Motor neuron (in vitro differentiated cells): Measurements from ENCODE around the gene POLN. TPM values are rescaled to one million over a fixed set of nuclear protein-coding genes. Genes with fewer than 3 reads are reported as not detected.

Experiments used
- ATAC-seq, 8 experiments: fragments of 200-7000 bp; cut with Tn5 transposase; replicated peaks in 6 of 8; 2 replicates each; pipeline ENCODE4 v1.8.0; 2021; ENCODE audit warnings: mild to moderate bottlenecking in 8 of 8, moderate library complexity in 8 of 8
- H3K27ac ChIP-seq, 2 donors: fragments of 250-450 bp; sonication (Bioruptor Pico); 2 replicates each; pipeline ENCODE4 v1.9.0; 2021; ENCODE audit warnings: antibody characterized with exemption in 2 of 2, mild to moderate bottlenecking in 2 of 2, moderate library complexity in 1 of 2
- H3K4me1 ChIP-seq, 2 donors: fragments of 250-450 bp; sonication (Bioruptor Pico); replicated peaks in 1 of 2; 2 replicates each; pipeline ENCODE4 v1.6.1; 2021; ENCODE audit warnings: antibody characterized with exemption in 2 of 2, mild to moderate bottlenecking in 2 of 2, moderate library complexity in 1 of 2
- H3K4me3 ChIP-seq, 5 donors: fragments of 250-450 bp; sonication (Bioruptor Pico); 2 replicates each; pipeline ENCODE4 v1.9.0; 2021; ENCODE audit warnings: antibody characterized with exemption in 5 of 5, mild to moderate bottlenecking in 5 of 5, moderate library complexity in 4 of 5
- WGBS, 10 experiments: fragments of 450-650 bp; shearing (Covaris generic); methylation state at CpG; one replicate each; pipeline ENCODE4 v1.0.0; 2022; 5-methylcytosine and 5-hydroxymethylcytosine counted together
- in situ Hi-C, 9 experiments: fragments of 400-800 bp; cut with MboI; loops; one replicate each; pipeline ENCODE4 v1.15.0; 2021; ENCODE audit warnings: low sequenced_read_pairs in 9 of 9, low pct_unique_long_range_greater_than_20kb in 2 of 9; ENCODE audit not compliant: unreplicated experiment in 9 of 9
- total RNA-seq, 8 experiments: library from RNA; unstranded; fragments of 300-600 nt; gene quantifications; 2 replicates each; pipeline versions ENCODE4 v1.2.3 to v1.2.4, GENCODE V29; 2022

The POLN gene
- total RNA-seq, 8 experiments from 2014 or later: 0.81 to 5.3 (median 2.7) TPM

GRCh38 chr4:2186865-2187172, 55.1 kb downstream of the POLN start:
- in situ Hi-C loops: no loop called here
- Histone ChIP-seq H3K4me3 (no peak overlapping the region), H3K4me1 (no peaks in the 10 kb centered on the region), H3K27ac (no peak overlapping the region)
- ATAC-seq: no peak

- Histone ChIP-seq H3K27ac (no peak overlapping the region), H3K4me3 (no peak overlapping the region), H3K4me1 (no peaks in the 10 kb centered on the region)
- in situ Hi-C loops: no loop called here
- 17 to 60% (median 48%) methylated on average over 2 to 9 of the region's 9 CpGs for WGBS, 10 experiments
- peak in 3 of 8 experiments; percentile 51 to 71 (median 64) for ATAC-seq
Observed at GRCh38 chr4:2186133-2186864, 55.6 kb downstream of the POLN start.

- H3K4me1 ChIP-seq: no peaks in the 10 kb centered on the region
- peak in 2 of 8 experiments; percentile 83 to 85 for ATAC-seq
- in situ Hi-C loops: no loop called here
- H3K27ac ChIP-seq: no peak overlapping the region
- H3K4me3 ChIP-seq: no peak overlapping the region
Observed at GRCh38 chr4:2183394-2183793, 58.5 kb downstream of the POLN start.

DNA sequence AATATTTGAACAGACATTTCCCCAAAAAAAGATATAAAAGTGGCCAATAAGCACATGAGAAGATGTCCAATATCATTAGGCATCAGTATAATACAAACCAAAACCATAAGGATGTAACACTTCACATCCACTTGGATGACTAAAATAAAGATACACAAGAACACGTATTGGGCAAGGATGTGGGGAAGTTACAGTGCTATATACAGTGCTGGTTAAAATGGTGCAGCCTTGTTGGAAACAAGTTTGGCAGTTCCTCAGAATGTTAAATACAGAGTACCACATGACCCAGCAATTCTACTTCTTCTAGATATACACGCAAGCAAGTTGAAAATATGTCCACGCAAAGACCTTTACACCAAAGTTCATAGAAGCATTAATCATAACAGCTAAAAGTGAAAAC, 58.9 kb downstream of the POLN start:
- WGBS, 10 experiments: 11 to 100% (median 52%) methylated on average over 1 to 3 of the region's 3 CpGs; no CpG with 5 or more reads in 2 of the 10 experiments
- no peak overlapping the region for H3K4me3 ChIP-seq
- no peak overlapping the region for H3K27ac ChIP-seq
- peak in 2 of 8 experiments; percentile 54 to 70 for ATAC-seq
- H3K4me1 ChIP-seq: no peaks in the 10 kb centered on the region
- in situ Hi-C loops: no loop called here

- ATAC-seq: no peak
- Histone ChIP-seq H3K4me3 (no peak overlapping the region), H3K27ac (no peak overlapping the region), H3K4me1 (no peaks in the 10 kb centered on the region)
- in situ Hi-C loops: no loop called here
- WGBS, 10 experiments: 83 to 100% (median 100%) methylated on average over 1 to 2 of the region's 2 CpGs; no CpG with 5 or more reads in 3 of the 10 experiments
Observed at GRCh38 chr4:2180410-2180809, 61.5 kb downstream of the POLN start.

GRCh38 chr4:2179717-2180116, 62.2 kb downstream of the POLN start:
- ATAC-seq: peak in 1 of 8 experiments; percentile 48

DNA sequence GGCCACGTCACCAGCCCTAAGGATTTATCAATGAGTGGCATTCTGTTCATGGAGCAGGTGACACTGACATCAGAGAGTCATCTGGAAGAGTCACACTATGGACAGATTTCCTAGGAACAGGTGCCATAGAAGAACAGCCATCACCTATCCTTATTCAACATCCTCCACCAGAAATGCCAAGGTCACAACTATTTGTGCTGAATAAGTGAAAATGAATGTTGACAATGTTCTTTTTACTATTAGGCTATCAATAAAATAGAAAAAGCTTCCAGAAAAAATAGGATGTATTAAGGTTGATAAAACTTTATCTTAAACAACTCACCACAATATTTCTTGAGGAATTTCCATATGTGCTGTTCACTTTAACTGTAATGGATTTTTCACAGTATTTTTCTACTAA, 62.9 kb downstream of the POLN start:
- Histone ChIP-seq H3K4me3 (no peak overlapping the region), H3K4me1 (no peaks in the 10 kb centered on the region), H3K27ac (no peak overlapping the region)
- ATAC-seq: no peak
- in situ Hi-C loops: no loop called here
- 80 to 100% (median 92%) methylated on average over 1 of the region's 1 CpG; no CpG with 5 or more reads in 4 of the 10 experiments for WGBS, 10 experiments

More at GRCh38 chr4:2179717-2180116, 62.2 kb downstream of the POLN start:
- Histone ChIP-seq H3K27ac (no peak overlapping the region), H3K4me3 (no peak overlapping the region), H3K4me1 (no peaks in the 10 kb centered on the region)
- WGBS, 10 experiments: 76 to 100% (median 82%) methylated on average over 3 to 5 of the region's 7 CpGs; no CpG with 5 or more reads in 5 of the 10 experiments
- in situ Hi-C loops: no loop called here

DNA sequence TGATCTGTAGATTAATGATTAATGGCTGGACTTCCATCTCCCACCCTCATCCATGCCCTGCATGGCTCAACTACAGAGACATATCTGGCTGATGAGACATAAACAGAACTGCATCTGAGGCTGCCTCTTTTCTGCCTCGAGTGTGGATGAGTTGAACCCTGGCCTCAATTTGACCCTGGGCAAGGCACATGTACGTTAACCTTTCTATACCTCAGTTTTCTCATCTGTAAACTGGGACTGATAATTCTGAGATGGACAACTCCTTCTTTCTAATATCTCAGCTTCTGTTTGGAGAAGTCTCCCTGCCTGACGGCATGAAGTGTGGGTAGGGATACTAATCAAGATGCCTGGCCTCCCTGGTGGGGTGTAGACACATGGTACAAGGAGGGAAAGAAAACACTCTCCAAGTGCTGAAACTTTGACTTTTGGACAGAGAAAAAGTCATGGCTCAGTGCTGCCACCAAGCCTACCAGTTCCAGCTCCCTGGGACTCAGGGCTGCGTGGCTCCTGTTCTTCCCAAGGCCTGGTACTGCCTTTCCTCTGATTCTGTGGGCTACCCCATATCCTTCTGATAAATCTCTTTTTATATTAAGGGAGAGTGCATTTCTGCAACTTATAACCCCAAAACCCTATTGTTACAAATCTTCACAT, 64.4 kb downstream of the POLN start:
- no peak for ATAC-seq
- WGBS, 10 experiments: 20 to 100% (median 76%) methylated on average over 1 to 3 of the region's 4 CpGs; no CpG with 5 or more reads in 3 of the 10 experiments

DNA sequence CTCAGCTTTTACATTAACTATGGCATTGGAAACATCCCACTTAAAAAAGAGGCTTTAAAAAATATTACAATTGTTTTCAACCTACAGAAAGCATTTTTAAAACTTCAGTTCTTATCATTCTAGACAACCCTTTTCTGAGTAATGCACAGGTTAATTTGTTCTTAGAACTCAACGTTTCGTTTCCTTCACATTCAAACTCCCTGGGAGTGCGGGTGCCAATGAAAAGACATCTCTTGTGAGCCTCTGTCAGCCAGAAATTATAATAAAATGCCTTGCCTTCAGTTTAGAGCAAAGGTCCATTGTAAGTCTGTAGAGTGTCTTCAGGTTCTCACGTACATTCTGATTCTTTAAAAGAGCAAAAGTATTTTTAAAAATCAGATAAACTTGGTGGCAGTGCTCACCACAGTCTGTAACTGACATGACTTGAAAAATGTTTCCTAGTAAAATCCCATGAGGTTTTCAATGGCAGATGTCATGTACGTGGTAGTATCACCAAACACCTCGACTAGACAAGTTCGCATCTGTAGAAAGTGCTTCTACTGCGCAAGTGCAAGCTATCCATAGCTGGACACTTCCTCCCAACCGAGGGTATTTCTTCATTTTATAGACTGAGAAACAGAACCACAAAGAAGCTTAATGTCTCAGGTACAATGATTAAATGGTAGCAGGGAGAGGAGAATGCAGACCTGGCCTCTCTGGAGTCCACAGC, 65.8 kb downstream of the POLN start:
- Histone ChIP-seq H3K4me3 (no peak overlapping the region), H3K4me1 (no peaks in the 10 kb centered on the region), H3K27ac (no peak overlapping the region)
- WGBS, 10 experiments: 54 to 100% (median 80%) methylated on average over 1 to 8 of the region's 9 CpGs
- no peak for ATAC-seq
- in situ Hi-C loops: no loop called here

More for the DNA sequence above, 64.4 kb downstream of the POLN start:
- no peaks in the 10 kb centered on the region for H3K4me1 ChIP-seq
- no peak overlapping the region for H3K27ac ChIP-seq
- no peak overlapping the region for H3K4me3 ChIP-seq
- in situ Hi-C loops: no loop called here

- in situ Hi-C loops: no loop called here
- no peak for ATAC-seq
- Histone ChIP-seq H3K4me1 (no peaks in the 10 kb centered on the region), H3K4me3 (no peak overlapping the region), H3K27ac (no peak overlapping the region)
- 60 to 100% (median 76%) methylated on average over 1 to 3 of the region's 6 CpGs; no CpG with 5 or more reads in 5 of the 10 experiments for WGBS, 10 experiments
Observed at GRCh38 chr4:2174061-2174460, 67.9 kb downstream of the POLN start.

- no peaks in the 10 kb centered on the region for H3K4me1 ChIP-seq
- H3K27ac ChIP-seq: no peak overlapping the region
- 43 to 96% (median 84%) methylated on average over 1 to 5 of the region's 8 CpGs; no CpG with 5 or more reads in 4 of the 10 experiments for WGBS, 10 experiments
- in situ Hi-C loops: no loop called here
- ATAC-seq: no peak
- no peak overlapping the region for H3K4me3 ChIP-seq
Observed at GRCh38 chr4:2172627-2173231, 69.2 kb downstream of the POLN start.

GRCh38 chr4:2172161-2172560, 69.8 kb downstream of the POLN start:
- in situ Hi-C loops: no loop called here
- no peaks in the 10 kb centered on the region for H3K4me1 ChIP-seq
- no peak for ATAC-seq
- H3K27ac ChIP-seq: no peak overlapping the region
- 68 to 100% (median 84%) methylated on average over 1 to 4 of the region's 4 CpGs; no CpG with 5 or more reads in 1 of the 10 experiments for WGBS, 10 experiments
- no peak overlapping the region for H3K4me3 ChIP-seq
